Skeletal muscle tissue (tissue), 4 donors: ENCODE data around the gene LPXN. TPM values are rescaled to one million over a fixed set of nuclear protein-coding genes. Genes with fewer than 3 reads are reported as not detected.

Experiments
- H3K27ac ChIP-seq: one replicate; pipeline ENCODE4 v1.7.0; 2013; ENCODE audit warnings: mild to moderate bottlenecking, low read depth, low read length, inconsistent platforms
- H3K27me3 ChIP-seq, 3 donors: one replicate each; pipeline ENCODE4 v1.7.0; 2013; ENCODE audit warnings: low read length in 3 of 3; ENCODE audit not compliant: control insufficient read depth in 3 of 3, insufficient read depth in 3 of 3
- H3K36me3 ChIP-seq, 3 donors: one replicate each; pipeline ENCODE4 v1.7.0; 2013; ENCODE audit warnings: low read length in 3 of 3; ENCODE audit not compliant: control insufficient read depth in 3 of 3, insufficient read depth in 3 of 3
- H3K4me1 ChIP-seq, 3 donors: one replicate each; pipeline ENCODE4 v1.7.0; 2013; ENCODE audit warnings: low read length in 3 of 3, mild to moderate bottlenecking in 3 of 3; ENCODE audit not compliant: control insufficient read depth in 3 of 3, insufficient read depth in 3 of 3
- H3K4me3 ChIP-seq, 3 donors: one replicate each; pipeline ENCODE4 v1.7.0; 2013; ENCODE audit warnings: low read length in 3 of 3
- H3K9ac ChIP-seq, 3 donors: one replicate each; pipeline ENCODE4 v1.7.0; 2013; ENCODE audit warnings: low read length in 3 of 3, mild to moderate bottlenecking in 3 of 3, moderate library complexity in 2 of 3, low read depth in 1 of 3
- H3K9me3 ChIP-seq, 3 donors: one replicate each; pipeline ENCODE4 v1.7.0; 2013; ENCODE audit warnings: low read length in 3 of 3; ENCODE audit not compliant: control insufficient read depth in 3 of 3
- total RNA-seq: library from RNA; depleted of rRNA; stranded (reverse); fragments of >200 nt; gene quantifications from one replicate; pipeline ENCODE4 v1.2.3, GENCODE V29; 2014
- donor health status: Osteomylitis.

The LPXN gene
- total RNA-seq, 1 donor from 2014 or later = 4.2 TPM

- Histone ChIP-seq H3K4me3 (no peak overlapping the region), H3K27ac (no peak overlapping the region), H3K4me1 (no peaks in the 10 kb centered on the region), H3K36me3 (no peaks in the 10 kb centered on the region), H3K9ac (no peak overlapping the region), H3K9me3 (no peaks in the 10 kb centered on the region), H3K27me3 (no peaks in the 10 kb centered on the region)
These were observed 68.3 kb downstream of the LPXN start for GRCh38 chr11:58507355-58507754.

DNA sequence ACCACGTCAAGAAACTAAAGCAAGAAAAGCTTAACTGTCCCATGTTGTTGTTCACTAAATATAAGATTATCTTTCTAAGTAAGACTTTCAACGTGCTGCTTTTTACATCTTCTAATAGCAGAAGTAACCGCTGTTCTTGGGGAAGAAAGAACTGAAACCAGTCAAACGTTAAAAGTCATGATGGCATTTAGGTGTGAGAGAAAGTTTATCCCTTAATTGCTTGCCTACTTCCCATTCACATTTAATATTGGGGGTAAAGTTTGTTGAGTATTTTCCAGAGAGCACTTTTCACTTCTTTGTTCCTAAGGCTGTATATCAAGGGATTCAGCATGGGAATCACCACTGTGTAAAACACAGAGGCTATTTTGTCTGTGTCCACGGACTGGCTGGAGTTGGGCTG lies 68.7 kb downstream of the LPXN start:
- H3K4me3 ChIP-seq = no peak overlapping the region
- H3K9me3 ChIP-seq = no peaks in the 10 kb centered on the region
- no peak overlapping the region for H3K27ac ChIP-seq
- H3K4me1 ChIP-seq = no peaks in the 10 kb centered on the region
- no peak overlapping the region for H3K9ac ChIP-seq
- H3K36me3 ChIP-seq = no peaks in the 10 kb centered on the region
- H3K27me3 ChIP-seq = no peaks in the 10 kb centered on the region

DNA sequence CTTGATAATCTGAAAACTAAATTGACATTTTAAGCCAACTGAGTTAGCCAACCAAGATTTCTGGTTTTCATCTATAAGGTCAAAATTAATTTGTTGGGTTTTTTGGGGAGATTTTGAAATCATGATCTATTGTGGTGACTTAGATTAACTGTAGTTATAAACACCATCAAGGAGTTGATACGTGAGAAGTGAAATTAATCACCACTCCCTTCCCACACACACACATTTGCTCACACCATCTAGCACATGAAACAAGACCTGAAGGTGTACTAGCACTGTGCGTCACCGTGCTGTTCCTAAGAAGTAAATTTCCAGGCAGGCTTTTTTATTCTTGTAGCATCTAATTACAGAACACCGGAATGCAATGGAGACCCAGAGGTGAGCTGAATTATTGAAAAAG lies 69.8 kb downstream of the LPXN start:
- H3K4me3 ChIP-seq = no peak overlapping the region
- H3K27ac ChIP-seq = no peak overlapping the region
- no peaks in the 10 kb centered on the region for H3K36me3 ChIP-seq
- no peaks in the 10 kb centered on the region for H3K9me3 ChIP-seq
- no peaks in the 10 kb centered on the region for H3K4me1 ChIP-seq
- H3K27me3 ChIP-seq = no peaks in the 10 kb centered on the region
- H3K9ac ChIP-seq = no peak overlapping the region

DNA sequence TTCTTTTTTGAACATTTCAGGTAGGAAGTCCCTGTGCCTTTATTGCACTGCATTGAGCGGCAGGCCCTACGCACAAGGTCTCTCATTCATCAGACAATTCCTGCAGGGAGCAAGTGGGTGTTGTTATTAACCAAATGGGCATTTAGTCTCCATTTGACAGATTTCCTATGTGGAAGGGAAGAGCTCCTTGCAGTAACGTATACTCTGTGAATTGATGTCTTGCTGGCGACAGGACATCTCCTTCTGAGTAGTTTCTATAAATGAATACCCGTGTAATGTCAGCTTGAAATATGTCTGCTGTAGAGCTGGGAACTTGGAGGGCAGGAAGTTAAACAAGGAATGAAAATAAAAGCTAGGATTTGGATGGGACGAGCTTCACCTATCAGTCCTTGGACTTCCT lies 71.4 kb downstream of the LPXN start:
- no peak overlapping the region for H3K27ac ChIP-seq
- H3K4me3 ChIP-seq = no peak overlapping the region
- H3K9me3 ChIP-seq = no peaks in the 10 kb centered on the region
- no peaks in the 10 kb centered on the region for H3K4me1 ChIP-seq
- no peaks in the 10 kb centered on the region for H3K27me3 ChIP-seq
- H3K36me3 ChIP-seq = no peaks in the 10 kb centered on the region
- H3K9ac ChIP-seq = no peak overlapping the region

DNA sequence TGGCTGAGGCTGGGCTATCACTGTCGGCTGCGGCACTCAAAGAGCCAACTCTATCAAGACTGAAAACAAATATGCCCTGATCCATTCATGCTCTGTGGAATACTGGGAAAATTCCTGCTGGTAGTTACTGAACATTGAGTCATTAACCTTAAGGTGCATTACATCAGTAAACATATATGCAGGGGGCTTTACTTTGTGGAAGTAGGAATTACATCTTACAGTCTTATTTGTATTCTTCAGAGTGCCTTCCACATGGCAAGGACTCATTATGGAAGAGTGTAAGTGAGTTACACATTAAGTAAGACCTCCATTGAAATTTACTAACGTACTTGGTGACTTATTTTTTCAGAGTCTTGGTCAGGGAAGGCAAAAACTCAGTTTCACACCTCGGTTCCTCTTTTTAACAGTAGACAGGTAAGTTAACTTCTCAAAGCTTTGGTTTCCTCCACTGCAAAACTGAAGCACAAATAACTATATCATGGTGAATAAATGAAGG lies 72.2 kb downstream of the LPXN start:
- Histone ChIP-seq H3K27me3 (no peaks in the 10 kb centered on the region), H3K9ac (no peak overlapping the region), H3K36me3 (no peaks in the 10 kb centered on the region), H3K4me1 (no peaks in the 10 kb centered on the region), H3K27ac (no peak overlapping the region), H3K9me3 (no peaks in the 10 kb centered on the region), H3K4me3 (no peak overlapping the region)

- Histone ChIP-seq H3K27me3 (no peaks in the 10 kb centered on the region), H3K9me3 (no peaks in the 10 kb centered on the region), H3K4me3 (no peak overlapping the region), H3K36me3 (no peaks in the 10 kb centered on the region), H3K9ac (no peak overlapping the region), H3K27ac (no peak overlapping the region), H3K4me1 (peaks cover 0 to 4% (median 0%) of the 10 kb centered on the region in 3 donors)
These were observed 73.7 kb downstream of the LPXN start for GRCh38 chr11:58502004-58502403.

DNA sequence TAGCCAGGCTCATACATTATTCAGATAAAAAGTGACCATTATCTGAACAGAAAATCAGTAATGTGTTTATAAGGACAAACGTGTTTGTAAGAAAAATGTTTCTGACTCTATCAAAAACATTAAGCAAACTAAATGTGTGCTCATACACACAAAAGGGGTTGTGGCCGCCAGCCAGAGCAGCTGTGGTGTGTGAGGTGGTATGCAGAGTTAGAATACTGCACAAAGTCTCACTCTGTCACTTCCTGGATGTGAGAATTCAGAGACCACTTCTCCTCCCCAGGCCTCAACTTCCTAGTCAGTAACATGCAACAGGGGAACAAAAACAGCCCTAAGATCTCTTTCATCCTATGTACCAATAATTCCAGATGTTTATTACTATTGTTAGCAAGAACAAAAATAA lies 77.2 kb downstream of the LPXN start:
- no peak overlapping the region for H3K4me3 ChIP-seq
- H3K9me3 ChIP-seq = no peaks in the 10 kb centered on the region
- H3K4me1 ChIP-seq = peaks cover 8 to 22% (median 9%) of the 10 kb centered on the region in 3 donors
- H3K9ac ChIP-seq = no peak overlapping the region
- H3K36me3 ChIP-seq = no peaks in the 10 kb centered on the region
- H3K27me3 ChIP-seq = no peaks in the 10 kb centered on the region
- H3K27ac ChIP-seq = no peak overlapping the region

DNA sequence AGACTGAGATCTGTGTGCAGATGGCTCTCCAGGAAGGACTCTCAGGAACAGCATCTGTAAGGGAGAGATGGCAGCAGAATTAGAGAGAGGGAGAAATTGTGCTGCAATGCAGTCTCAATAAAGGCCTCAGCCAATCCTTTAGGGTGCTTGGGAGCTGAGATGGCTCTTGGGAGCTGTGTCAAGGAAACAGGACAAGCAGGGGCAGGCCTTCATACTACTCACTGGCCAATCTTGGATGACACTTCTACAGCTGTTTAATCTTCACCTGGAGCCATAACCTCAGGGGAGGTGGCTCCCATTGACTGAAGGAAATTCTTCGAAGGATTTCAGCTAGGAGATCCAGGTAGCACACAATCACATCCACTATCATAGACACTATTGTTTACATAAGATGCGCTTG lies 77.7 kb downstream of the LPXN start:
- no peaks in the 10 kb centered on the region for H3K9me3 ChIP-seq
- H3K9ac ChIP-seq = no peak overlapping the region
- H3K36me3 ChIP-seq = no peaks in the 10 kb centered on the region
- no peak overlapping the region for H3K4me3 ChIP-seq
- H3K27ac ChIP-seq = no peak overlapping the region
- peaks cover 8 to 22% (median 9%) of the 10 kb centered on the region in 3 donors for H3K4me1 ChIP-seq
- H3K27me3 ChIP-seq = no peaks in the 10 kb centered on the region

- no peaks in the 10 kb centered on the region for H3K27me3 ChIP-seq
- peaks cover 8 to 22% (median 9%) of the 10 kb centered on the region in 3 donors for H3K4me1 ChIP-seq
- H3K27ac ChIP-seq = peak overlapping the region; percentile 45
- H3K9ac ChIP-seq = no peak overlapping the region
- no peaks in the 10 kb centered on the region for H3K9me3 ChIP-seq
- H3K4me3 ChIP-seq = no peak overlapping the region
- no peaks in the 10 kb centered on the region for H3K36me3 ChIP-seq
These were observed 79.8 kb downstream of the LPXN start for GRCh38 chr11:58495906-58496305.

GRCh38 chr11:58494101-58494500 lies 81.6 kb downstream of the LPXN start:
- H3K9ac ChIP-seq = no peak overlapping the region
- H3K27me3 ChIP-seq = no peaks in the 10 kb centered on the region
- H3K36me3 ChIP-seq = no peaks in the 10 kb centered on the region
- H3K27ac ChIP-seq = peak overlapping the region; percentile 45
- no peaks in the 10 kb centered on the region for H3K9me3 ChIP-seq
- H3K4me3 ChIP-seq = no peak overlapping the region
- H3K4me1 ChIP-seq = peaks cover 8 to 22% (median 9%) of the 10 kb centered on the region in 3 donors

- no peak overlapping the region for H3K4me3 ChIP-seq
- no peaks in the 10 kb centered on the region for H3K36me3 ChIP-seq
- peaks cover 8 to 22% (median 9%) of the 10 kb centered on the region in 3 donors for H3K4me1 ChIP-seq
- H3K9ac ChIP-seq = no peak overlapping the region
- H3K9me3 ChIP-seq = no peaks in the 10 kb centered on the region
- no peaks in the 10 kb centered on the region for H3K27me3 ChIP-seq
- H3K27ac ChIP-seq = peak overlapping the region; percentile 45
These were observed 82.0 kb downstream of the LPXN start for GRCh38 chr11:58493676-58494075.
